Uterus (tissue), 2 donors: ENCODE results near the gene KLK2.

Experiments used
- POLR2A ChIP-seq, 2 donors: fragments of 450-650 bp; IDR thresholded peaks; one replicate each; pipeline ENCODE4 v1.6.1; 2016; ENCODE audit warnings: antibody characterized with exemption in 2 of 2, mild to moderate bottlenecking in 1 of 2, moderate library complexity in 1 of 2
- TF ChIP-seq, protein P1 (sequence below), 4 experiments: fragments of 200-600 bp in 2 of 4; fragments of 450-650 bp in 2 of 4; sonication (generic) in 2 of 4; IDR thresholded peaks; one replicate each; pipeline ENCODE4 v1.5.1; 2016 to 2019; ENCODE audit warnings: antibody characterized with exemption in 4 of 4, mild to moderate bottlenecking in 2 of 4, moderate library complexity in 1 of 4

DNA sequence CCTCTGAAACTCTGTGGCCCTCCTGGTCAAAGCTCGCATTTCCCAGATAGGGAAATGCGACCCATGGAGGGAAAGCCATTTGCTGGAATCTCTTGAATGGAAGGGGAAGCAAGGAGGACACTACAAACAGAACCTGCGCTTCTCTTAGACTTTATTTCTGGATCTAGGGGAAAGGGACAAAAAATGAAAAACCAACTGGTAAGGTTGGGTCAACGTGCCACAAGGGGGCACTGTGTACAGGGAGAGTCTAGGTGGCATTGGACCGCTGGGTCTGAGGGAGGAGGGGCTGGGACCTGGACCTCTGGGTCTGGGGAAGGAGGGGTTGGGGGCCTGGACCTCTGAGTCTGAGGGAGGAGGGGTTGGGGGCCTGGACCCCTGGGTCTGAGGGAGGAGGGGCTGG is 33.0 kb downstream of the KLK2 start:
- TF ChIP-seq POLR2A (IDR thresholded peaks at IDR 0.05): no peak
- TF ChIP-seq, protein P1, sequence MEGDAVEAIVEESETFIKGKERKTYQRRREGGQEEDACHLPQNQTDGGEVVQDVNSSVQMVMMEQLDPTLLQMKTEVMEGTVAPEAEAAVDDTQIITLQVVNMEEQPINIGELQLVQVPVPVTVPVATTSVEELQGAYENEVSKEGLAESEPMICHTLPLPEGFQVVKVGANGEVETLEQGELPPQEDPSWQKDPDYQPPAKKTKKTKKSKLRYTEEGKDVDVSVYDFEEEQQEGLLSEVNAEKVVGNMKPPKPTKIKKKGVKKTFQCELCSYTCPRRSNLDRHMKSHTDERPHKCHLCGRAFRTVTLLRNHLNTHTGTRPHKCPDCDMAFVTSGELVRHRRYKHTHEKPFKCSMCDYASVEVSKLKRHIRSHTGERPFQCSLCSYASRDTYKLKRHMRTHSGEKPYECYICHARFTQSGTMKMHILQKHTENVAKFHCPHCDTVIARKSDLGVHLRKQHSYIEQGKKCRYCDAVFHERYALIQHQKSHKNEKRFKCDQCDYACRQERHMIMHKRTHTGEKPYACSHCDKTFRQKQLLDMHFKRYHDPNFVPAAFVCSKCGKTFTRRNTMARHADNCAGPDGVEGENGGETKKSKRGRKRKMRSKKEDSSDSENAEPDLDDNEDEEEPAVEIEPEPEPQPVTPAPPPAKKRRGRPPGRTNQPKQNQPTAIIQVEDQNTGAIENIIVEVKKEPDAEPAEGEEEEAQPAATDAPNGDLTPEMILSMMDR (IDR thresholded peaks at IDR 0.05): peak in 1 of 4 experiments; percentile 30
